Neural cell (in vitro differentiated cells): ENCODE data around the gene MED13. TPM values are rescaled to one million over a fixed set of nuclear protein-coding genes. Genes with fewer than 3 reads are reported as not detected.

Experiments used
- H2AFZ ChIP-seq: fragments of 200-600, 300-800 bp; sonication (generic), shearing (Covaris generic); 2 replicates; pipeline ENCODE4 v1.6.0; 2014; ENCODE audit warnings: low read depth, mild to moderate bottlenecking, antibody characterized with exemption, low read length, moderate library complexity
- H3F3A ChIP-seq: fragments of 200-600 bp; shearing (Covaris generic); 2 replicates; pipeline ENCODE4 v1.6.1; 2016; ENCODE audit warnings: mild to moderate bottlenecking, moderate library complexity, mixed read lengths, antibody characterized with exemption, low read length; ENCODE audit not compliant: insufficient read depth, poor library complexity, severe bottlenecking
- H3K27ac ChIP-seq: fragments of 200-600, 300-800 bp; sonication (generic), shearing (Covaris generic); 2 replicates; pipeline ENCODE4 v1.5.1; 2014; ENCODE audit warnings: mild to moderate bottlenecking, low read length, moderate library complexity
- H3K27me3 ChIP-seq: fragments of 300-800, 200-600 bp; sonication (generic), shearing (Covaris generic); 2 replicates; pipeline ENCODE4 v1.6.0; 2014; ENCODE audit warnings: mild to moderate bottlenecking, low read depth, low read length, moderate library complexity; ENCODE audit not compliant: insufficient read depth
- H3K36me3 ChIP-seq: fragments of 300-800, 200-600 bp; sonication (generic), shearing (Covaris generic); 2 replicates; pipeline ENCODE4 v1.5.1; 2014; ENCODE audit warnings: mild to moderate bottlenecking, antibody characterized with exemption, low read length, moderate library complexity; ENCODE audit not compliant: insufficient read depth
- H3K4me2 ChIP-seq: fragments of 300-800, 200-600 bp; sonication (generic), shearing (Covaris generic); 2 replicates; pipeline ENCODE4 v1.6.0; 2014; ENCODE audit warnings: mild to moderate bottlenecking, low read length
- H3K4me3 ChIP-seq: fragments of 300-800, 200-600 bp; sonication (generic), shearing (Covaris generic); 2 replicates; pipeline ENCODE4 v1.5.1; 2014; ENCODE audit warnings: mild to moderate bottlenecking, low read length, moderate library complexity
- H3K79me2 ChIP-seq: fragments of 200-600 bp; shearing (Covaris generic); replicated peaks from 2 replicates; pipeline ENCODE4 v1.6.0; 2014; ENCODE audit warnings: mild to moderate bottlenecking, low read length, moderate library complexity; ENCODE audit not compliant: insufficient read depth
- H3K9ac ChIP-seq: fragments of 300-800, 200-600 bp; sonication (generic), shearing (Covaris generic); 2 replicates; pipeline ENCODE4 v1.6.1; 2016; ENCODE audit warnings: mild to moderate bottlenecking, low read length, mixed read lengths
- H3K9me2 ChIP-seq: fragments of 200-600 bp; shearing (Covaris generic); 2 replicates; pipeline ENCODE4 v1.6.1; 2016; ENCODE audit warnings: mild to moderate bottlenecking, low read length, mixed read lengths; ENCODE audit not compliant: insufficient read depth
- H3K9me3 ChIP-seq: fragments of 200-600, 300-800 bp; sonication (generic), shearing (Covaris generic); 2 replicates; pipeline ENCODE4 v1.6.1; 2016; ENCODE audit warnings: mild to moderate bottlenecking, mixed run types, low read length, moderate library complexity, mixed read lengths
- H4K20me1 ChIP-seq: fragments of 200-600 bp; shearing (Covaris generic); 2 replicates; pipeline ENCODE4 v1.6.1; 2016; ENCODE audit warnings: mild to moderate bottlenecking, mixed run types; ENCODE audit not compliant: insufficient read depth
- EP300 ChIP-seq: fragments of 450-650 bp; conservative IDR thresholded peaks from 2 replicates; pipeline ENCODE4 v1.6.1; 2014; ENCODE audit warnings: antibody characterized with exemption, mild to moderate bottlenecking, moderate library complexity; ENCODE audit not compliant: poor library complexity, severe bottlenecking
- EZH2 ChIP-seq: fragments of 200-600, 300-800 bp; shearing (Covaris generic), sonication (generic); IDR thresholded peaks from 2 replicates; pipeline ENCODE4 v1.6.1; 2014; ENCODE audit warnings: antibody characterized with exemption, low read length, borderline replicate concordance, mild to moderate bottlenecking; ENCODE audit not compliant: insufficient read depth, poor library complexity, severe bottlenecking
- MXI1 ChIP-seq: fragments of 450-650 bp; conservative IDR thresholded peaks from 2 replicates; pipeline ENCODE4 v1.6.1; 2014; ENCODE audit warnings: antibody characterized with exemption, mild to moderate bottlenecking; ENCODE audit not compliant: poor library complexity, severe bottlenecking
- POLR2AphosphoS5 ChIP-seq: IDR thresholded peaks from 2 replicates; pipeline ENCODE4 v1.6.1; 2012
- RAD21 ChIP-seq: fragments of 450-650 bp; conservative IDR thresholded peaks from 2 replicates; pipeline ENCODE4 v1.6.1; 2014; ENCODE audit warnings: antibody characterized with exemption, mild to moderate bottlenecking, moderate library complexity
- REST ChIP-seq: IDR thresholded peaks from 2 replicates; pipeline ENCODE4 v1.6.1; 2012; ENCODE audit warnings: borderline replicate concordance
- SMC3 ChIP-seq: fragments of 450-650 bp; conservative IDR thresholded peaks from 2 replicates; pipeline ENCODE4 v1.6.1; 2014; ENCODE audit warnings: antibody characterized with exemption, mild to moderate bottlenecking, moderate library complexity; ENCODE audit not compliant: poor library complexity
- TAF1 ChIP-seq: IDR thresholded peaks from 2 replicates; pipeline ENCODE4 v1.6.1; 2012; ENCODE audit warnings: low read depth
- polyA plus RNA-seq: library from polyadenylated mRNA; depleted of rRNA; stranded (reverse); fragments of >200 nt; gene quantifications from 2 replicates; pipeline ENCODE4 v1.2.3, GENCODE V29; 2014
- TF ChIP-seq, protein P1 (sequence below): fragments of 450-650 bp; IDR thresholded peaks from 2 replicates; pipeline ENCODE4 v1.5.1; 2014; ENCODE audit warnings: antibody characterized with exemption, mild to moderate bottlenecking, moderate library complexity; ENCODE audit not compliant: poor library complexity, severe bottlenecking

The MED13 gene
- polyA plus RNA-seq, 1 donor from 2014 or later = 22.6 TPM

DNA sequence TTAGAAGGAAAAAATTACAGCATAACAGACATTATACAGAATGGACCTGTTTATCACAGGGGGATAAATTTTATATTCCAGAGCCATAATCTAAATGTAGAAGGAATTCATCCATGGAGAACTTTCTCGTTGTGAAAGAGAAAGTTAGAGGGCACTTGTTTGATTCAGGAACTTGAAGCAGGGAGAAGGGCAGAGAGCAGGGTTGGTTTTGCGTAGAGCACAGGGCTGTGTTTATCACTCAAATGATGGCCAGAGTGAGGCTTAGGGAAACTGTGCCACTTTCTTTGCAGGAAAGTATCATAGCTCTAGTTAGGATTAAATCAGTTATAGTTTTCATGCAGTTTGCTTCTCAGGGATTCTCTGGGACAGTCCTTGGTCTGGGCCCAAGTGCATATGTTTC, 29.1 kb upstream of the MED13 start:
- Histone ChIP-seq H3K36me3 (no peaks in the 10 kb centered on the region), H3K9me2 (no peaks in the 10 kb centered on the region), H3K9ac (no peak overlapping the region), H3F3A (no peaks in the 10 kb centered on the region), H3K4me3 (no peak overlapping the region), H2AFZ (no peak overlapping the region), H3K27ac (no peak overlapping the region), H4K20me1 (no peaks in the 10 kb centered on the region), H3K79me2 (no peaks in the 10 kb centered on the region), H3K27me3 (no peaks in the 10 kb centered on the region), H3K4me2 (no peak overlapping the region), H3K9me3 (no peaks in the 10 kb centered on the region)
- no peak for TF ChIP-seq EP300
- TF ChIP-seq POLR2AphosphoS5 = no peak
- no peak for TF ChIP-seq MXI1
- TF ChIP-seq SMC3 = no peak

- no peaks in the 10 kb centered on the region for H4K20me1 ChIP-seq
- no peaks in the 10 kb centered on the region for H3F3A ChIP-seq
- no peaks in the 10 kb centered on the region for H3K9me3 ChIP-seq
- H3K79me2 ChIP-seq = no peaks in the 10 kb centered on the region
- H3K4me3 ChIP-seq = no peak overlapping the region
- no peak for TF ChIP-seq TAF1
- no peak for TF ChIP-seq EP300
- no peak for TF ChIP-seq EZH2
- no peak for TF ChIP-seq SMC3
- no peak for TF ChIP-seq REST
- TF ChIP-seq MXI1 = no peak
- TF ChIP-seq, protein P1, sequence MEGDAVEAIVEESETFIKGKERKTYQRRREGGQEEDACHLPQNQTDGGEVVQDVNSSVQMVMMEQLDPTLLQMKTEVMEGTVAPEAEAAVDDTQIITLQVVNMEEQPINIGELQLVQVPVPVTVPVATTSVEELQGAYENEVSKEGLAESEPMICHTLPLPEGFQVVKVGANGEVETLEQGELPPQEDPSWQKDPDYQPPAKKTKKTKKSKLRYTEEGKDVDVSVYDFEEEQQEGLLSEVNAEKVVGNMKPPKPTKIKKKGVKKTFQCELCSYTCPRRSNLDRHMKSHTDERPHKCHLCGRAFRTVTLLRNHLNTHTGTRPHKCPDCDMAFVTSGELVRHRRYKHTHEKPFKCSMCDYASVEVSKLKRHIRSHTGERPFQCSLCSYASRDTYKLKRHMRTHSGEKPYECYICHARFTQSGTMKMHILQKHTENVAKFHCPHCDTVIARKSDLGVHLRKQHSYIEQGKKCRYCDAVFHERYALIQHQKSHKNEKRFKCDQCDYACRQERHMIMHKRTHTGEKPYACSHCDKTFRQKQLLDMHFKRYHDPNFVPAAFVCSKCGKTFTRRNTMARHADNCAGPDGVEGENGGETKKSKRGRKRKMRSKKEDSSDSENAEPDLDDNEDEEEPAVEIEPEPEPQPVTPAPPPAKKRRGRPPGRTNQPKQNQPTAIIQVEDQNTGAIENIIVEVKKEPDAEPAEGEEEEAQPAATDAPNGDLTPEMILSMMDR = no peak
- TF ChIP-seq RAD21 = no peak
- TF ChIP-seq POLR2AphosphoS5 = no peak
- H3K9ac ChIP-seq = no peak overlapping the region
- no peak overlapping the region for H3K27ac ChIP-seq
- H3K36me3 ChIP-seq = no peaks in the 10 kb centered on the region
- H3K27me3 ChIP-seq = no peaks in the 10 kb centered on the region
- H2AFZ ChIP-seq = no peak overlapping the region
- no peaks in the 10 kb centered on the region for H3K9me2 ChIP-seq
- H3K4me2 ChIP-seq = no peak overlapping the region
These were observed 28.4 kb upstream of the MED13 start for GRCh38 chr17:62093188-62094155.
